PC-9 (cell line): Measurements from ENCODE around the gene CHRNG.

Source experiments
- CTCF ChIP-seq: fragments of 200-600 bp; sonication (generic); conservative IDR thresholded peaks from 2 replicates; pipeline ENCODE4 v1.6.1; 2017; ENCODE audit warnings: mixed run types, antibody characterized with exemption, mild to moderate bottlenecking, moderate library complexity
- EZH2 ChIP-seq: fragments of 200-600 bp; sonication (generic); IDR thresholded peaks from 2 replicates; pipeline ENCODE4 v1.8.0; 2017; ENCODE audit warnings: antibody characterized with exemption, low read depth

GRCh38 chr2:232532419-232532818, 7.1 kb upstream of the CHRNG start:
- TF ChIP-seq CTCF (no peak), EZH2 (no peak)
